Measurements from ENCODE around the gene CHID1. TPM values are rescaled to one million over a fixed set of nuclear protein-coding genes. Genes with fewer than 3 reads are reported as not detected.
A peak's percentile ranks its signal among the peaks of the same experiment; 100 is the strongest.

The CHID1 gene
- total and polyA plus RNA-seq, 9 of the 15 experiments (the other 6 are each of a cell fraction or from before 2014, with no cell fraction given), result 15.1 to 108 (median 39.8) TPM

GRCh38 chr11:832529-833113, 78.0 kb downstream of the CHID1 start, which contains the start of gene CD151 (continued):
- TF ChIP-seq, protein P1, sequence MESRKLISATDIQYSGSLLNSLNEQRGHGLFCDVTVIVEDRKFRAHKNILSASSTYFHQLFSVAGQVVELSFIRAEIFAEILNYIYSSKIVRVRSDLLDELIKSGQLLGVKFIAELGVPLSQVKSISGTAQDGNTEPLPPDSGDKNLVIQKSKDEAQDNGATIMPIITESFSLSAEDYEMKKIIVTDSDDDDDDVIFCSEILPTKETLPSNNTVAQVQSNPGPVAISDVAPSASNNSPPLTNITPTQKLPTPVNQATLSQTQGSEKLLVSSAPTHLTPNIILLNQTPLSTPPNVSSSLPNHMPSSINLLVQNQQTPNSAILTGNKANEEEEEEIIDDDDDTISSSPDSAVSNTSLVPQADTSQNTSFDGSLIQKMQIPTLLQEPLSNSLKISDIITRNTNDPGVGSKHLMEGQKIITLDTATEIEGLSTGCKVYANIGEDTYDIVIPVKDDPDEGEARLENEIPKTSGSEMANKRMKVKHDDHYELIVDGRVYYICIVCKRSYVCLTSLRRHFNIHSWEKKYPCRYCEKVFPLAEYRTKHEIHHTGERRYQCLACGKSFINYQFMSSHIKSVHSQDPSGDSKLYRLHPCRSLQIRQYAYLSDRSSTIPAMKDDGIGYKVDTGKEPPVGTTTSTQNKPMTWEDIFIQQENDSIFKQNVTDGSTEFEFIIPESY (CRISPR knock-in tag; IDR thresholded peaks at IDR 0.05), result no peak
- TF ChIP-seq ZZZ3 (IDR thresholded peaks at IDR 0.05) (no peak), TCF7L2 (IDR thresholded peaks at IDR 0.05; ENCODE audit: low read depth, low read length) (no peak), NFIC (IDR thresholded peaks at IDR 0.05) (no peak), ZMIZ1 (IDR thresholded peaks at IDR 0.05; ENCODE audit: low read depth in 2 of 2, low read length in 2 of 2) (no peak), SOX6 (IDR thresholded peaks at IDR 0.05) (no peak), YBX1 (IDR thresholded peaks at IDR 0.05) (no peak), RBM25 (IDR thresholded peaks at IDR 0.05; ENCODE audit: low read depth, low read length, severe bottlenecking) (no peak), ZNF165 (CRISPR knock-in tag; IDR thresholded peaks at IDR 0.05; ENCODE audit: borderline replicate concordance) (no peak), ELF1 (tag; IDR thresholded peaks at IDR 0.05) (0 out of 2 replicates have a peak, but pooled peaks have one; percentile 43)
- TF ChIP-seq, protein P2, sequence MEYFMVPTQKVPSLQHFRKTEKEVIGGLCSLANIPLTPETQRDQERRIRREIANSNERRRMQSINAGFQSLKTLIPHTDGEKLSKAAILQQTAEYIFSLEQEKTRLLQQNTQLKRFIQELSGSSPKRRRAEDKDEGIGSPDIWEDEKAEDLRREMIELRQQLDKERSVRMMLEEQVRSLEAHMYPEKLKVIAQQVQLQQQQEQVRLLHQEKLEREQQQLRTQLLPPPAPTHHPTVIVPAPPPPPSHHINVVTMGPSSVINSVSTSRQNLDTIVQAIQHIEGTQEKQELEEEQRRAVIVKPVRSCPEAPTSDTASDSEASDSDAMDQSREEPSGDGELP (CRISPR knock-in tag; IDR thresholded peaks at IDR 0.05; ENCODE audit: borderline replicate concordance), result peak; percentile 5; the same call in 1 of the 2 replicates
- TF ChIP-seq, protein P3, sequence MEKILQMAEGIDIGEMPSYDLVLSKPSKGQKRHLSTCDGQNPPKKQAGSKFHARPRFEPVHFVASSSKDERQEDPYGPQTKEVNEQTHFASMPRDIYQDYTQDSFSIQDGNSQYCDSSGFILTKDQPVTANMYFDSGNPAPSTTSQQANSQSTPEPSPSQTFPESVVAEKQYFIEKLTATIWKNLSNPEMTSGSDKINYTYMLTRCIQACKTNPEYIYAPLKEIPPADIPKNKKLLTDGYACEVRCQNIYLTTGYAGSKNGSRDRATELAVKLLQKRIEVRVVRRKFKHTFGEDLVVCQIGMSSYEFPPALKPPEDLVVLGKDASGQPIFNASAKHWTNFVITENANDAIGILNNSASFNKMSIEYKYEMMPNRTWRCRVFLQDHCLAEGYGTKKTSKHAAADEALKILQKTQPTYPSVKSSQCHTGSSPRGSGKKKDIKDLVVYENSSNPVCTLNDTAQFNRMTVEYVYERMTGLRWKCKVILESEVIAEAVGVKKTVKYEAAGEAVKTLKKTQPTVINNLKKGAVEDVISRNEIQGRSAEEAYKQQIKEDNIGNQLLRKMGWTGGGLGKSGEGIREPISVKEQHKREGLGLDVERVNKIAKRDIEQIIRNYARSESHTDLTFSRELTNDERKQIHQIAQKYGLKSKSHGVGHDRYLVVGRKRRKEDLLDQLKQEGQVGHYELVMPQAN (IDR thresholded peaks at IDR 0.05; ENCODE audit: borderline replicate concordance), result peak; percentile 44; the same call in 1 of the 2 replicates
